PFSK-1 (cell line): ENCODE results near the gene HS1BP3.

Experiments used
- POLR2AphosphoS5 ChIP-seq: IDR thresholded peaks from 2 replicates; pipeline ENCODE4 v1.6.1; 2012; ENCODE audit warnings: low read depth, mild to moderate bottlenecking, control low read depth, low read length, moderate library complexity
- SIN3A ChIP-seq: IDR thresholded peaks from 2 replicates; pipeline ENCODE4 v1.6.1; 2012; ENCODE audit warnings: mild to moderate bottlenecking, low read length, moderate library complexity, borderline replicate concordance; ENCODE audit not compliant: insufficient read depth
- TAF1 ChIP-seq: IDR thresholded peaks from 2 replicates; pipeline ENCODE4 v1.6.1; 2012; ENCODE audit warnings: low read length, control low read depth, borderline replicate concordance; ENCODE audit not compliant: insufficient read depth
- TF ChIP-seq, protein P1 (sequence below), 2 experiments: IDR thresholded peaks; 2 replicates each; pipeline versions ENCODE4 v1.6.1 to v1.8.0; 2011 to 2012; ENCODE audit warnings: low read depth in 2 of 2, low read length in 2 of 2, control low read depth in 1 of 2, inconsistent platforms in 1 of 2, mild to moderate bottlenecking in 1 of 2, moderate library complexity in 1 of 2; ENCODE audit not compliant: insufficient read depth in 1 of 2

DNA sequence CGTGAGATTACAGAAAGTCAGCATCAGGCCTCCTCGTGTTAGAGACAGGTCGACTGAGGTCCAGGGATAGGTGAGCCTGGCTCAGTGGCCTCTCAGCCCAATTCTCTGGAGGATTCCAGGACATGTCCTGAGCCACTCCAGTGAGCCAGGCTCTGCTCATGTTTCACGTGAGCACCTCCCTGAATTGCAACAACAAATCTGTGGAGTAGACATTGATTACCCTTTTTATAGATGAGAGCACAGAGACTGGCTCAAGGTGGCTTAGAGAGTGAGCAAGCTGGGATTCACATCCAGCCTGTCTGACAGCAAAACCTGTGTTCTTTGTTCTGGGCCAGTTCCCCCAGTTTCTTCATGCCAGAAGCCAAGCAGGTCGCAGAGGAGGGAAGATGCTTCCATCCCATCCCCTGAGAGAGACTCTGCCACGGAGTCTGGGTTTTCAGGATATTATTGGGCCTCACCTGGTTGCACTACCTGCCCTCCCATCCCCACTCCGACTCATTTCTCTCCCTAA is 46.4 kb downstream of the HS1BP3 start:
- no peak for TF ChIP-seq POLR2AphosphoS5
- TF ChIP-seq TAF1, result no peak
- TF ChIP-seq, protein P1, sequence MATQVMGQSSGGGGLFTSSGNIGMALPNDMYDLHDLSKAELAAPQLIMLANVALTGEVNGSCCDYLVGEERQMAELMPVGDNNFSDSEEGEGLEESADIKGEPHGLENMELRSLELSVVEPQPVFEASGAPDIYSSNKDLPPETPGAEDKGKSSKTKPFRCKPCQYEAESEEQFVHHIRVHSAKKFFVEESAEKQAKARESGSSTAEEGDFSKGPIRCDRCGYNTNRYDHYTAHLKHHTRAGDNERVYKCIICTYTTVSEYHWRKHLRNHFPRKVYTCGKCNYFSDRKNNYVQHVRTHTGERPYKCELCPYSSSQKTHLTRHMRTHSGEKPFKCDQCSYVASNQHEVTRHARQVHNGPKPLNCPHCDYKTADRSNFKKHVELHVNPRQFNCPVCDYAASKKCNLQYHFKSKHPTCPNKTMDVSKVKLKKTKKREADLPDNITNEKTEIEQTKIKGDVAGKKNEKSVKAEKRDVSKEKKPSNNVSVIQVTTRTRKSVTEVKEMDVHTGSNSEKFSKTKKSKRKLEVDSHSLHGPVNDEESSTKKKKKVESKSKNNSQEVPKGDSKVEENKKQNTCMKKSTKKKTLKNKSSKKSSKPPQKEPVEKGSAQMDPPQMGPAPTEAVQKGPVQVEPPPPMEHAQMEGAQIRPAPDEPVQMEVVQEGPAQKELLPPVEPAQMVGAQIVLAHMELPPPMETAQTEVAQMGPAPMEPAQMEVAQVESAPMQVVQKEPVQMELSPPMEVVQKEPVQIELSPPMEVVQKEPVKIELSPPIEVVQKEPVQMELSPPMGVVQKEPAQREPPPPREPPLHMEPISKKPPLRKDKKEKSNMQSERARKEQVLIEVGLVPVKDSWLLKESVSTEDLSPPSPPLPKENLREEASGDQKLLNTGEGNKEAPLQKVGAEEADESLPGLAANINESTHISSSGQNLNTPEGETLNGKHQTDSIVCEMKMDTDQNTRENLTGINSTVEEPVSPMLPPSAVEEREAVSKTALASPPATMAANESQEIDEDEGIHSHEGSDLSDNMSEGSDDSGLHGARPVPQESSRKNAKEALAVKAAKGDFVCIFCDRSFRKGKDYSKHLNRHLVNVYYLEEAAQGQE (IDR thresholded peaks at IDR 0.05; ENCODE audit: insufficient read depth in 1 of 2, low read depth in 2 of 2, low read length in 2 of 2), result no peak
- TF ChIP-seq SIN3A, result no peak
